ENCODE data around the gene MLLT6.

Gene MLLT6

GRCh38 chr17:38741921-38742410 lies 36.9 kb downstream of the MLLT6 start:
- no peak for DNase-seq (ENCODE audit: low read depth, low spot score)

- peak; percentile 87 for DNase-seq (ENCODE audit: low read depth, low spot score)
Observed at GRCh38 chr17:38742411-38743308, 37.6 kb downstream of the MLLT6 start.

- DNase-seq (ENCODE audit: low read depth, low spot score), result no peak
Observed at GRCh38 chr17:38743556-38744171, 38.6 kb downstream of the MLLT6 start.

GRCh38 chr17:38745545-38745944 lies 40.5 kb downstream of the MLLT6 start:
- DNase-seq (ENCODE audit: low read depth, low spot score), result no peak

GRCh38 chr17:38746004-38746848 lies 41.2 kb downstream of the MLLT6 start:
- no peak for DNase-seq (ENCODE audit: low read depth, low spot score)

GRCh38 chr17:38746849-38747462 lies 41.9 kb downstream of the MLLT6 start:
- no peak for DNase-seq (ENCODE audit: low read depth, low spot score)

- DNase-seq (ENCODE audit: low read depth, low spot score), result no peak
Observed at GRCh38 chr17:38747463-38748148, 42.5 kb downstream of the MLLT6 start.

- DNase-seq (ENCODE audit: low read depth, low spot score), result no peak
Observed at GRCh38 chr17:38748149-38748891, 43.2 kb downstream of the MLLT6 start, which contains the start of gene PCGF2. TSS of gene PCGF2 (minus strand) at chr17:38748336. CDS start at chr17:38740402, 7,934 bp downstream.

GRCh38 chr17:38748892-38749222 lies 43.8 kb downstream of the MLLT6 start:
- DNase-seq (ENCODE audit: low read depth, low spot score), result no peak

GRCh38 chr17:38749223-38750043 lies 44.4 kb downstream of the MLLT6 start:
- no peak for DNase-seq (ENCODE audit: low read depth, low spot score)

GRCh38 chr17:38750044-38750311 lies 44.9 kb downstream of the MLLT6 start:
- DNase-seq (ENCODE audit: low read depth, low spot score), result no peak

GRCh38 chr17:38750312-38751121 lies 45.4 kb downstream of the MLLT6 start:
- DNase-seq (ENCODE audit: low read depth, low spot score), result no peak

- DNase-seq (ENCODE audit: low read depth, low spot score), result no peak
Observed at GRCh38 chr17:38751144-38751807, 46.2 kb downstream of the MLLT6 start.

GRCh38 chr17:38751808-38752307 lies 46.8 kb downstream of the MLLT6 start:
- no peak for DNase-seq (ENCODE audit: low read depth, low spot score)

GRCh38 chr17:38752308-38753070 lies 47.4 kb downstream of the MLLT6 start, which contains the start of gene PSMB3:
TSS of gene PSMB3 (plus strand) at chr17:38752741. CDS start at chr17:38752827, 86 bp downstream.
- peak; percentile 95 for DNase-seq (ENCODE audit: low read depth, low spot score)

- no peak for DNase-seq (ENCODE audit: low read depth, low spot score)
Observed at GRCh38 chr17:38753071-38753506, 48.0 kb downstream of the MLLT6 start.

GRCh38 chr17:38761612-38762011 lies 56.5 kb downstream of the MLLT6 start:
- no peak for DNase-seq (ENCODE audit: low read depth, low spot score)
